PC-9 (cell line): Measurements from ENCODE around the gene S100Z. TPM values are rescaled to one million over a fixed set of nuclear protein-coding genes. Genes with fewer than 3 reads are reported as not detected.
"Not testable (repeated sequence)": the region's sequence is repeated elsewhere in the genome, so short reads cannot be mapped to it uniquely, and the experiment has no call there.

Source experiments
- BruUV-seq: library from RNA; stranded (reverse); fragments of 400-500 nt; replicated peaks from 2 replicates; lab custom pipeline; 2021; lab: Mats Ljungman, UMichigan
- CTCF ChIA-PET: fragments of 300-600 bp; sonication (Branson Sonifier 250); formaldehyde crosslinking; loops from one replicate; lab custom pipeline; 2022; ENCODE audit warnings: antibody characterized with exemption; lab: Charles Lee
- POLR2A ChIA-PET: fragments of 300-600 bp; sonication (Branson Sonifier 250); formaldehyde crosslinking; loops from one replicate; lab custom pipeline; 2022; ENCODE audit warnings: antibody characterized with exemption; ENCODE audit not compliant: unreplicated experiment; lab: Charles Lee
- DNase-seq, 2 experiments: peaks; one replicate each; pipeline versions ENCODE4 v3.0.0 to v3.0.0-alpha.2; 2015 to 2022; ENCODE audit warnings: mixed read lengths in 1 of 2
- H2AFZ ChIP-seq: fragments of 200-600 bp; sonication (generic); 2 replicates; pipeline ENCODE4 v1.8.1; 2017; ENCODE audit warnings: antibody characterized with exemption
- H3F3A ChIP-seq: fragments of 200-600 bp; sonication (generic); 2 replicates; pipeline ENCODE4 v1.8.1; 2017; ENCODE audit warnings: antibody characterized with exemption, mild to moderate bottlenecking, low read depth; ENCODE audit not compliant: insufficient read depth
- H3K27ac ChIP-seq: fragments of 200-600 bp; sonication (generic); 2 replicates; pipeline ENCODE4 v1.6.1; 2016; ENCODE audit warnings: mixed run types
- H3K27me3 ChIP-seq: fragments of 200-600 bp; sonication (generic); 2 replicates; pipeline ENCODE4 v1.6.1; 2016; ENCODE audit warnings: low read depth, mixed run types; ENCODE audit not compliant: insufficient read depth
- H3K36me3 ChIP-seq: fragments of 200-600 bp; sonication (generic); 2 replicates; pipeline ENCODE4 v1.6.1; 2016; ENCODE audit warnings: low read depth, mixed run types
- H3K4me1 ChIP-seq: fragments of 200-600 bp; sonication (generic); replicated peaks from 2 replicates; pipeline ENCODE4 v1.6.1; 2016; ENCODE audit warnings: mixed run types; ENCODE audit not compliant: insufficient read depth
- H3K4me2 ChIP-seq: fragments of 200-600 bp; sonication (generic); 2 replicates; pipeline ENCODE4 v1.6.1; 2017; ENCODE audit warnings: mixed run types
- H3K4me3 ChIP-seq: fragments of 200-600 bp; sonication (generic); 2 replicates; pipeline ENCODE4 v1.6.1; 2016; ENCODE audit warnings: mixed run types
- H3K79me2 ChIP-seq: fragments of 200-600 bp; sonication (generic); 2 replicates; pipeline ENCODE4 v1.6.1; 2017; ENCODE audit warnings: low read depth, mixed run types
- H3K9me2 ChIP-seq: fragments of 200-600 bp; sonication (generic); 2 replicates; pipeline ENCODE4 v1.8.1; 2017; ENCODE audit warnings: mild to moderate bottlenecking; ENCODE audit not compliant: insufficient read depth
- H3K9me3 ChIP-seq: fragments of 200-600 bp; sonication (generic); 2 replicates; pipeline ENCODE4 v1.8.1; 2016; ENCODE audit warnings: low read depth; ENCODE audit not compliant: insufficient read depth
- H4K20me1 ChIP-seq: fragments of 200-600 bp; sonication (generic); 2 replicates; pipeline ENCODE4 v1.8.1; 2017; ENCODE audit not compliant: insufficient read depth
- EZH2 ChIP-seq: fragments of 200-600 bp; sonication (generic); IDR thresholded peaks from 2 replicates; pipeline ENCODE4 v1.8.0; 2017; ENCODE audit warnings: antibody characterized with exemption, low read depth
- intact Hi-C: fragments of 100-400 bp; cut with micrococcal nuclease; formaldehyde crosslinking; loops from one replicate; pipeline ENCODE4 v1.10.0; 2022; ENCODE audit not compliant: unreplicated experiment
- total RNA-seq: library from RNA; stranded (reverse); gene quantifications from 2 replicates; pipeline ENCODE4 v1.2.3, GENCODE V29; 2021
- TF ChIP-seq, protein P1 (sequence below): fragments of 200-600 bp; sonication (generic); conservative IDR thresholded peaks from 2 replicates; pipeline ENCODE4 v1.6.1; 2017; ENCODE audit warnings: mixed run types, antibody characterized with exemption, mild to moderate bottlenecking, moderate library complexity

The S100Z gene
- total RNA-seq, 1 experiment from 2014 or later = not detected

DNA sequence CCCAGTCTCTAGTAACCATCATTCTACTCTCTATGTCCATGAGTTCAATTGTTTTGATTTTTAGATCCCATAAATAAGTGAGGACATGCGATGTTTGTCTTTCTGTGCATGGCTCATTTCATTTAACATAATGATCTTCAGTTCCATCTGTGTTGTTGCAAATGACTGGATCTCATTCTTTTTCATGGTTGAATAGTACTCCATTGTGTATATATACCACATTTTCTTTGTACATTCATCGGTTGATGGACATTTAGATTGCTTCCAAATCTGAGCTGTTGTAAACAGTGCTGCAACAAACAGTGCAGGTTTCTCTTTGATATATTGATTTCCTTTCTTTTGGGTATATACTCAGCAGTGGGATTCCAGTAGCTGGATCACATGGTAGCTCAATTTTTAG is 46.4 kb downstream of the S100Z start:
- Histone ChIP-seq H3K4me3 (no peak overlapping the region), H3K27ac (no peak overlapping the region), H3F3A (no peaks in the 10 kb centered on the region), H3K79me2 (no peaks in the 10 kb centered on the region), H3K27me3 (peaks cover 17% of the 10 kb centered on the region; the same call in 1 of the 2 replicates), H2AFZ (no peak overlapping the region), H3K4me1 (no peaks in the 10 kb centered on the region), H4K20me1 (no peaks in the 10 kb centered on the region), H3K9me3 (peaks cover 4% of the 10 kb centered on the region; the same call in 1 of the 2 replicates), H3K9me2 (no peaks in the 10 kb centered on the region), H3K4me2 (no peak overlapping the region), H3K36me3 (no peaks in the 10 kb centered on the region)
- CTCF ChIA-PET = no interaction called here
- intact Hi-C loops = no loop called here
- no peak for DNase-seq
- POLR2A ChIA-PET = interaction anchor here (0.7 kb wide), 1 partner anchor 1146 kb away, joined by 4 read pairs; no protein-coding TSS in a partner anchor
- no TSS peak for BruUV-seq
- TF ChIP-seq, protein P1, sequence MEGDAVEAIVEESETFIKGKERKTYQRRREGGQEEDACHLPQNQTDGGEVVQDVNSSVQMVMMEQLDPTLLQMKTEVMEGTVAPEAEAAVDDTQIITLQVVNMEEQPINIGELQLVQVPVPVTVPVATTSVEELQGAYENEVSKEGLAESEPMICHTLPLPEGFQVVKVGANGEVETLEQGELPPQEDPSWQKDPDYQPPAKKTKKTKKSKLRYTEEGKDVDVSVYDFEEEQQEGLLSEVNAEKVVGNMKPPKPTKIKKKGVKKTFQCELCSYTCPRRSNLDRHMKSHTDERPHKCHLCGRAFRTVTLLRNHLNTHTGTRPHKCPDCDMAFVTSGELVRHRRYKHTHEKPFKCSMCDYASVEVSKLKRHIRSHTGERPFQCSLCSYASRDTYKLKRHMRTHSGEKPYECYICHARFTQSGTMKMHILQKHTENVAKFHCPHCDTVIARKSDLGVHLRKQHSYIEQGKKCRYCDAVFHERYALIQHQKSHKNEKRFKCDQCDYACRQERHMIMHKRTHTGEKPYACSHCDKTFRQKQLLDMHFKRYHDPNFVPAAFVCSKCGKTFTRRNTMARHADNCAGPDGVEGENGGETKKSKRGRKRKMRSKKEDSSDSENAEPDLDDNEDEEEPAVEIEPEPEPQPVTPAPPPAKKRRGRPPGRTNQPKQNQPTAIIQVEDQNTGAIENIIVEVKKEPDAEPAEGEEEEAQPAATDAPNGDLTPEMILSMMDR = no peak
- TF ChIP-seq EZH2 = no peak

DNA sequence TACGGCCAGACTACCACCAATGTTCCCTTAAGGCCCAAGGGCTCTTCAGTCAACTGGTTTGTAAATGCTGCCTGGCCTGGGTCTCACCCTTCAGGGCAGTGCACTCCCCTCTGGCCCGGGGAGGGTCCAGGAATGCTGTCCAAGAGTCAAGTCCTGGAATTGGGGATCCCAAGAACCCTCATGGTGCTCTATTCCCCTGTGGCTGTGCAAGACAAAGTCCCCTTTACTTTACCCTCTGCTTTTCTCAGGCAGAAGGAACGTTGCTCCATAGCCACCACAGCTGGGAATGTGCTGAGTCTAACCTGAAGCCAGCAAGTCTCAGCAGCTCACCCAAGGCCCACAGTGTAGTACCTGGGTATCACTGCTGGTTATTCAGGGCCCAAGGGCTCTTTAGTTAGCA is 51.7 kb downstream of the S100Z start:
- Histone ChIP-seq H3K9me3 (peaks cover 4% of the 10 kb centered on the region; the same call in 1 of the 2 replicates), H3K27ac (no peak overlapping the region), H3K27me3 (no peaks in the 10 kb centered on the region), H3K36me3 (no peaks in the 10 kb centered on the region), H3K79me2 (no peaks in the 10 kb centered on the region), H3K9me2 (no peaks in the 10 kb centered on the region), H2AFZ (no peak overlapping the region), H3F3A (no peaks in the 10 kb centered on the region), H3K4me2 (no peak overlapping the region), H3K4me1 (no peaks in the 10 kb centered on the region), H3K4me3 (no peak overlapping the region), H4K20me1 (no peaks in the 10 kb centered on the region)
- CTCF ChIA-PET = no interaction called here
- POLR2A ChIA-PET = no interaction called here
- intact Hi-C loops = no loop called here
- DNase-seq = no peak
- no peak for TF ChIP-seq EZH2
- TF ChIP-seq, protein P1 = no peak
- BruUV-seq = no TSS peak

DNA sequence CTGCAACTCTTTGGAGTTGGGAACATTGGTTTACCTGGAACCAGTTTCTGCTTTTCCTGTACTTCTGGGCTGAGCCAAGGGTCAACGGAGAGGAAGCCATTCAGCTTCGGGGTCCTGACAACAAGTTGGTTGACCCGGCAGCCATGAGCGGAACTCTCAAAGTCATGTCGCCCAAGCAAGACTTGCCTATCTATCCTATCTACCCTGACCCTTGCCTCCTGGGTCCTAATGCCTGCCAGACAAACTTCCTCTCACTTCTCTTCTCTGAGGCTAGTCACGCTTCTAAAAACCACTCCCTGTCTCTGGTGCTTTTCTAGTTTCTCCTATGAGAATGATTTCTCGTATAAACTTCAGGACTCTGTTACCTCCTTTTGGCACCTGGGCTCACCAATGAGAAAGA is 58.4 kb downstream of the S100Z start:
- Histone ChIP-seq H3K36me3 (no peaks in the 10 kb centered on the region), H3K9me3 (no peaks in the 10 kb centered on the region), H3K79me2 (no peaks in the 10 kb centered on the region), H3K4me1 (no peaks in the 10 kb centered on the region), H3K9me2 (no peaks in the 10 kb centered on the region), H3K27me3 (no peaks in the 10 kb centered on the region), H3F3A (no peaks in the 10 kb centered on the region), H3K27ac (no peak overlapping the region), H4K20me1 (no peaks in the 10 kb centered on the region), H2AFZ (no peak overlapping the region), H3K4me3 (no peak overlapping the region), H3K4me2 (no peak overlapping the region)
- intact Hi-C loops = no loop called here
- CTCF ChIA-PET = no interaction called here
- no TSS peak for BruUV-seq
- TF ChIP-seq, protein P1 = no peak
- TF ChIP-seq EZH2 = no peak
- no peak for DNase-seq
- POLR2A ChIA-PET = no interaction called here

DNA sequence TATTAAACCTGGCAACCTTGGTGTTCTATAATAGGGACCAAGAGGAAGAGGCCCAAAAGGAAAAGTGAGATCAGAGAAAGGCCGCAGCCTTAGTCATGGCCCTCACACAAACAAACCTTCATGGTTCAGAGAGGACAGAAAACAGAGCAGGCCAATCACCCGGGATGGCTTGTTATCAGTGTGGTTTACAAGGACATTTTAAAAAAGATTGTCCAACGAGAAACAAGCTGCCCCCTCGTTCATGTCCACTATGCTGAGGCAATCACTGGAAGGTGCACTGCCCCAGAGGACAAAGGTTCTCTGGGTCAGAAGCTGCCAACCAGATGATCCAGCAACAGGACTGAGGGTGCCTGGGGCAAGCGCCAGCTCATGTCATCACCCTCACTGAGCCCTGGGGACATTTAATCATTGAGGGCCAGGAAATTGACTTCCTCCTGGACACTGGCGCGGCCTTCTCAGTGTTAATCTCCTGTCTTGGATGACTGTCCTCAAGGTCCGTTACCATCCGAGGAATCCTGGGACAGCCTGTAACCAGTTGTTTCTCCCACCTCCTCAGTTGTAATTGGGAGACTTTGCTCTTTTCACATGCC is 60.6 kb downstream of the S100Z start:
- H3K79me2 ChIP-seq, H2AFZ ChIP-seq, H4K20me1 ChIP-seq, H3K27me3 ChIP-seq, H3K27ac ChIP-seq, POLR2A ChIA-PET, H3K4me2 ChIP-seq, H3K36me3 ChIP-seq, H3F3A ChIP-seq, DNase-seq, H3K9me2 ChIP-seq, H3K9me3 ChIP-seq, H3K4me3 ChIP-seq, BruUV-seq, H3K4me1 ChIP-seq, CTCF ChIA-PET, intact Hi-C loops: not testable (repeated sequence)

DNA sequence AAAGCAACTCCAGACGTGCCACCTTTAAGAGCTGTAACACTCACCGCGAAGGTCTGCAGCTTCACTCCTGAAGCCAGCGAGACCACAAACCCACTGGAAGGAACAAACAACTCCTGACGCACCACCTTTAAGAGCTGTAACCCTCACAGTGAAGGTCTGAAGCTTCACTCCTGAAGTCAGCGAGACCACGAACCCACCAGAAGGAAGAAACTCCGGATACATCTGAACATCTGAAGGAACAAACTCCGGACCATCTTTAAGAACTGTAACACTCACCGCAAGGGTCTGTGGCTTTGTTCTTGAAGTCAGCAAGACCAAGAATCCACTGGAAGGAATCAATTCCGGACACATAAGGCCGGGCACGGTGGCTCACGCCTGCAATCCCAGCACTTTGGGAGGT is 64.9 kb downstream of the S100Z start:
- H2AFZ ChIP-seq, H3K4me3 ChIP-seq, POLR2A ChIA-PET, H4K20me1 ChIP-seq, H3F3A ChIP-seq, H3K4me1 ChIP-seq, H3K27me3 ChIP-seq, H3K27ac ChIP-seq, H3K79me2 ChIP-seq, H3K9me2 ChIP-seq, CTCF ChIA-PET, DNase-seq, H3K36me3 ChIP-seq, H3K9me3 ChIP-seq, H3K4me2 ChIP-seq, intact Hi-C loops, BruUV-seq: not testable (repeated sequence)
